ENCODE results near the gene AMPD2.
A peak's percentile ranks its signal among the peaks of the same experiment; 100 is the strongest.
"Not testable (repeated sequence)": the region's sequence is repeated elsewhere in the genome, so short reads cannot be mapped to it uniquely, and the experiment has no call there.

AMPD2 gene

DNA sequence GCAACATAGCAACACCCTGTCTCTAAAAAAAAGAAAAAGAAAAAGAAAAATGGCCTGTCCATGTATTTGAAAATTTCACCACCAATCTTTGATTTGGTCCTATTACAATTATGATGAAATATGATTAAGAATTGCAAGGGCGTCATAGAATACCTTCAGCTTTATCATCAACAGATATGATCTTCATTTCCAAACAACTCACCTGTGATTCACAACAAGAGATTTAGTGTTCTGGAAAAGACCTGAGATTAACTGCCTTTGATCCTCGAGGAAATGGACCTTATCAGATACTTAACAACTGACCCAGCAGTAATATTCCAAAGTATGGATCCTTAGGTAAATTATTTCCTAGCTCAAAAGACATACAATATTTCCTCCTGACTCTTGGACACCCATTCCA, 32.8 kb downstream of the AMPD2 start:
- no peak for DNase-seq (ENCODE audit: low spot score)

DNA sequence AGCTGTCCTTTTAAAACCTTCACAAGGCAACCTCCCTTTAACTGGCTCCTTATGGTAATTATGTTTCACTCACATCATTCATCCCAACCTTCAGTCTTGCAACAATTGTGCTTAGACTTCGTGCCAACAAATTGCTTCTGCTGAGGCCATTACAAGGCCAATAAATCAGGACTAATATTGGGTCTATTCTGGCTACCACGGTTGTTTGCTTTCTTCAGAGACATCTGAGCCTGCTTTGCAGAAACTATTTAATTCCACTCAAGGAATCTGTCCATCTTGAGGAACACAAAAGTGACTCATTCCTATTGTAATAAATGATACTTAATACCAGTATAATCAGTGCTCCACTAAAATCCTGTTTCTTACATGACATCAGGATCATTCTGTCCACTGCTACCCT, 33.7 kb downstream of the AMPD2 start:
- no peak for DNase-seq (ENCODE audit: low spot score)

DNA sequence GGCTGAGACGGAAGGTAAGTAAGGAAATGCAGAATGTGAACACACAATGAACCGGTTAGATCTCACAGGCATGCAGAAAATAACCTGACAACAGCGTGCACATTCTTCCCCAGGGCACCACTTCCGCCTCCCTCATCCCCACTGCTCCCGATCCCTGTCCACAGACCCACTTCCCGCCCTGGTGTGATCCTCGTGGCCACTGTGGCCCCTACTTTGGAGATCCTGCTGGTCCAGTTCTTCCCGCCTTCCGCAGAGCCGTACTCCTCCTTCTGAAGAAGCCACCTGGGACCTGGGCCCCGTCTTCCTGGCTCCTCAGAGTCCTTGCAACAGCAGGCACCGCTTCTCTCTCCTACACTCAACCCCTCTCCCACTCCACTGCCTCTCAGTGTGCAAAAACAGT, 34.9 kb downstream of the AMPD2 start:
- DNase-seq (ENCODE audit: low spot score), result no peak

GRCh38 chr1:109655615-109656519, 36.2 kb downstream of the AMPD2 start, which contains the start of gene GSTM4:
TSS of gene GSTM4 (plus strand) at chr1:109656099. CDS start at chr1:109656390, 291 bp downstream.
- DNase-seq (ENCODE audit: low spot score), result peak; percentile 80

DNA sequence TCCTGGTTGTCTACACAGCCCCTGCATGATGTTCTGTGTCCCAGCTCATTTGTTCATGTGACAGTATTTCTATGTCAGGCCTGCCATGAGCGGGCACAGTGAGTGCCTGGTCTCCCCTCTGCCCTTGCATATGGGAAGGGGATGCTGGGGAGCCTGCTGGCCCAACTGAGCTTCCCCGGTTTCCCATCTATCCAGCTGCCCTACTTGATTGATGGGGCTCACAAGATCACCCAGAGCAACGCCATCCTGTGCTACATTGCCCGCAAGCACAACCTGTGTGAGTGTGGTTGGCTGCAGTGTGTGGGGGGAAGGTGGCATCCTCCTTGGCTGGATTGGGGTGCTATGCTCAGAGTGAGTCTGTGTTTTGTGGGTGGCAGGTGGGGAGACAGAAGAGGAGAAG, 37.8 kb downstream of the AMPD2 start:
- no peak for DNase-seq (ENCODE audit: low spot score)

DNA sequence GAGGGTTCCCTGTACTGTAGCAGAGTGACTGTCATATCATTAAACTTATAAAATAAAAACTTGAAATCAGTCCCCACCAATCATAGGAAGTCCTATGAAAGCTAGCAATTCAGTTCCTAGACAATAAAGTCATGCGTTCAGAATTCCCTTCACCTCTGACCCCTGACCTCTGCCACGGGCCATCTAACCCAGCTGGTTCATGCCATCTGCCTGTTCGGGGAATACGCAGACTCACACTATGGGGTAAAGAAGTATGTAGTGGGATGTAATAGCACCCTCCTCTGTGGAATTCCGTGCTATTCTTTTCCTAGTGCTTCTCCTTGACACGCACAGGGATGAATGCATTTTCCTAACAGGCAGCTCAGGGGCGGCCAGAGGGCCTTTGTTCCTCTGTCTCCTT, 38.3 kb downstream of the AMPD2 start:
- DNase-seq (ENCODE audit: low spot score), result no peak

DNA sequence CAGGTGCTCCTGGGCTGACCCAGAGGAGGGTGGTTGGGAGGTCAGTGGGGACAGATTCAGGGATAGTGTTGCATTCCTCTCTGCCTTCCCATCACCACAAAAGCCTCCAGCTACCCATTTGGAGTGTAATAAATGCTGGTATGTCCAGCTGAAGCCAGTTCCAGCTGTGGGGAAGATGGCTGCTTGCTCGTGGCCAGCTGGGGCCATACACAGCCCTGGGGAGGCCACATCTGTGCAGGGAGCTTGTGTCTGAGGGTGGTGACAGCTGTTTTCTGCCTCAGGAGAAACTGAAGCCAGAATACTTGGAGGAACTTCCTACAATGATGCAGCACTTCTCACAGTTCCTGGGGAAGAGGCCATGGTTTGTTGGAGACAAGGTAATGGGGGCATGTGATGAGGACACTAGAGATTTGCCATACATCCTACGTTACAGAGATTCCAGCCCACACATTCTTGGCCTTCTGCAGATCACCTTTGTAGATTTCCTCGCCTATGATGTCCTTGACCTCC, 39.0 kb downstream of the AMPD2 start:
- DNase-seq (ENCODE audit: low spot score), result no peak

DNA sequence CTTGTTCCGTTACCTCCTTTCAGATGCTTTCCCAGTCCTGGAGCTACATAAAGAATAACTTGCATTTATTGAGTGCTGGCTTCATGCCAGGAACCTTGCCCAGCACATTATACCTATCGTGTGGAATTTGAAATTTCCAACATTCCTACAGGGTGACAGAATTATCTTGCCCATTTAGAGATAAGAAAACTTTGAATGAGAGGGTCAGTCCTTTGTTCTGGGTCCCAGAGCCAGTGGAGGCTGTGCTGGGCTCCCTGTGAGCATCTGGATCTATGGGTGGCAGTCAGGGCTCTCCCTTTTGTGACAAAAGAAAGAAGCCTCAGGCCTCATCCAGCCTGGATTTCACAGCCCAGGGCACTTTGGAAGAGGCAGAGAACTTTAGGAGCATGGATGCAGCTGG, 39.5 kb downstream of the AMPD2 start:
- DNase-seq (ENCODE audit: low spot score), result no peak

- DNase-seq (ENCODE audit: low spot score), result no peak
These were observed 40.5 kb downstream of the AMPD2 start for GRCh38 chr1:109659997-109660690.

DNA sequence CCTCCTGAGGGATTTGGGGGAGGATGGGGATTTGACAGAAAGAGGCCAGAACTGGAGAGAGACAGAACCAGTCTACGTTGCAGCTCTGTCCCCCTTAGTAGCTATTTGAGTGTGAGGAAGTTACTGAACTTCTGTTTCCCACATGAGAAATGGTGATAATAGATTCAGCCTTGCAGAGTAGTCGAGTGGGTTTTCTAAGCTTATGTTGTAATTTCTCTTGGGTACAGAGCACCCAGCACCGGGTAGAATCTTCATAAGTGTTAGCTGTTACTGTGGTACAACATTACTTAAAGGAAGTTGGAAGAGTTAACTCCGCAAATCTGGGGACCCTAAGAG, 41.0 kb downstream of the AMPD2 start:
- not testable (repeated sequence) for DNase-seq (ENCODE audit: low spot score)

DNA sequence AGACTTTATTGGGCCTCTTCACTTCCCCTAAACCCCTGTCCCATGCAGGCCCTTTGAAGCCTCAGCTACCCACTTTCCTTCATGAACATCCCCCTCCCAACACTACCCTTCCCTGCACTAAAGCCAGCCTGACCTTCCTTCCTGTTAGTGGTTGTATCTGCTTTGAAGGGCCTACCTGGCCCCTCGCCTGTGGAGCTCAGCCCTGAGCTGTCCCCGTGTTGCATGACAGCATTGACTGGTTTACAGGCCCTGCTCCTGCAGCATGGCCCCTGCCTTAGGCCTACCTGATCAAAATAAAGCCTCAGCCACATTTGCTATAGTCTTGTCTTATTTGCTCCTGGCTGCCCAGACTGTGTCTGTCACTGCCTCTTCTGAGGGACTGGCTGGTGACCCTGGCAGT, 41.8 kb downstream of the AMPD2 start:
- no peak for DNase-seq (ENCODE audit: low spot score)

- no peak for DNase-seq (ENCODE audit: low spot score)
These were observed 45.0 kb downstream of the AMPD2 start for GRCh38 chr1:109664671-109665070.

- peak; percentile 76 for DNase-seq (ENCODE audit: low spot score)
These were observed 48.0 kb downstream of the AMPD2 start, which contains the start of gene GSTM2 for GRCh38 chr1:109667452-109668122. TSS of gene GSTM2 (plus strand) at chr1:109668057. CDS start at chr1:109668116, 59 bp downstream.

DNA sequence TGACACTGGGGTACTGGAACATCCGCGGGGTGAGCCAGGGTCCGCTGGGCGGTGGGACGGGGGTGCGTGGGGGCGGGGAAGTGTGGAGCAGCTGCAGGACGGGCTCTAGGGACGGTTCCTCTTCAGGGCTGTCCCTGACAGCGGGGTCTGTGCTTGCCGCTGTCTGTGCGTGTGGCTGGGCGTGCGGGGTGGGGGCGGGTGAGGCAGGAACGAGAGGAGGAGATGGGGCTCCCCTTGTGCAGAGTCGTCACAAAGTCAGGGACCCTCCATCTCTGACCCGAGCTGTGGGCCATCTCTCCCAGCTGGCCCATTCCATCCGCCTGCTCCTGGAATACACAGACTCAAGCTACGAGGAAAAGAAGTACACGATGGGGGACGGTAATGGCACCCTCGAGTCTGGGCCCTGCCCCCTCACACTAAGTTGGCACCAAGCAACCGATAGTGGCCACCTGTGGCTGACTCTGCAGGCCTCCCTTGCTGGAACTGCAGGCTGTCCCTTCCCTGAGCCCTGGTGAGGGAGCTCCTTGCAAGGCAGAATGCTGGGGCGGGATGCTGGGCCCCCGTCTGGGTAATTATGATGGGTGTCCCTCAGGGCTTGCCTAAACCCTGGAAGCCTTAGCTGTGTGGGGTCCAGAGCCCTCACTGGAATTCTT, 48.6 kb downstream of the AMPD2 start:
- DNase-seq (ENCODE audit: low spot score), result no peak

DNA sequence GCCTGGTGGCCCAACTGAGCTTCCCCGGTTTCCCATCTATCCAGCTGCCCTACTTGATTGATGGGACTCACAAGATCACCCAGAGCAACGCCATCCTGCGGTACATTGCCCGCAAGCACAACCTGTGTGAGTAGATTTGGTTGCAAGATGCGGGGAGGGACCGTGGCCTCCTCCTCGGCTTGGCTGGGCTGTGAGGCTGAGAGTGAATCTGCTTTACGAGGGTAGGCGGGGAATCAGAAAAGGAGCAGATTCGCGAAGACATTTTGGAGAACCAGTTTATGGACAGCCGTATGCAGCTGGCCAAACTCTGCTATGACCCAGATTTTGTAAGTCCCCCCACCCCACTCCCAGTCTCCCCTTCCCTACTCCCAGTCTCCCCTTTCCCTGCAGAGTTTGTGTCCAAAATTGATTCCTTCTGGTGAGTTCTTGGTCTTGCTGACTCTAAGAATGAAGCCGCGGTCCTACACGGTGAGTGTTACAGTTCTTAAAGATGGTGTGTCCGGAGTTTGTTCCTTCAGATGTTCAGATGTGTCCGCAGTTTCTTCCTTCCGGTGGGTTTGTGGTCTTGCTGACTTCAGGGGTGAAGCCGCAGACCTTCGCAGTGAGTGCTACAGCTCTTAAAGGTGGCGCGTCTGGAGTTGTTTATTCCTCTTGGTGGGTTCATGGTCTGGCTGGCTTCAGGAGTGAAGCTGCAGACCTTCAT, 49.8 kb downstream of the AMPD2 start:
- DNase-seq (ENCODE audit: low spot score), result no peak

DNA sequence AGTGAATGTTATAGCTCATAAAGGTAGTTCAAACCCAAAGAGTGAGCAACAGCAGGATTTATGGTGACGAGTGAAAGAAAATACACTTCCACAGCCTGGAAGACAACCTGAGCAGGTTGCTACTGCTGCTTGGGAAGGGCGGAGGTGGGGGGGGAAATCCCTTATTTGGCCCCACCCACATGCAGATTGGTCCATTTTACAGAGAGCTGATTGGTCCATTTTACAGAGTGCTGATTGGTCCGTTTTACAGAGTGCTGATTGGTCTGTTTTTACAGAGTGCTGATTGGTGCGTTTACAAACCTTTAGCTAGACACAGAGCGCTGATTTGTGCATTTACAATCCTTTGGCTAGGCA, 50.3 kb downstream of the AMPD2 start:
- not testable (repeated sequence) for DNase-seq (ENCODE audit: low spot score)

GRCh38 chr1:109671067-109671466, 51.4 kb downstream of the AMPD2 start:
- DNase-seq (ENCODE audit: low spot score), result no peak

DNA sequence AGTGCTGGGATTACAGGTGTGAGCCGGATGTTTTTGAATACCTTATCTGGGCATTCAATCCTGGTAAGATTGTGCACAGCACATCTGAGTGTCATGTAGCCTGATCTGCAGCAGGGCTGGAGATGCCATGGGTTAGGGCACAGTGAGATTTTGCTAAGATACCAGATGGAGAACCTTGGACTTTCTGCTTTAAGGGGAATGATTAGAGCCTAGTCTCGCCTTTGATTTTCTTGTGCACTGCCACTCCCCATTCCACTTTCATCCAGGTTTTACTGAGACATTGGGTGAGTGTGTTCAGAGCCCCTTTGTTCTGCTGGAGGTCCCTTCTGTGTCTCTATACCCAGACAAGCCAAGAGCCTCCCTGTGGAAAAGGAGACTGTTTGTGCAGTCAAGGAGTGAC, 54.2 kb downstream of the AMPD2 start:
- not testable (repeated sequence) for DNase-seq (ENCODE audit: low spot score)

- DNase-seq (ENCODE audit: low spot score), result not testable (repeated sequence)
These were observed 57.2 kb downstream of the AMPD2 start for GRCh38 chr1:109676683-109677381.

- DNase-seq (ENCODE audit: low spot score), result no peak
These were observed 57.8 kb downstream of the AMPD2 start for GRCh38 chr1:109677459-109677858.

GRCh38 chr1:109678637-109679036, 59.0 kb downstream of the AMPD2 start:
- not testable (repeated sequence) for DNase-seq (ENCODE audit: low spot score)
